PC-3 (cell line): ENCODE data around the gene TMEM14C.

Experiments used
- EZH2phosphoT487 ChIP-seq: fragments of 300-600 bp; sonication (generic); IDR thresholded peaks from 2 replicates; pipeline ENCODE4 v1.6.1; 2018; ENCODE audit warnings: mild to moderate bottlenecking, antibody characterized with exemption, low read length, borderline replicate concordance
- TF ChIP-seq, protein P1 (sequence below): fragments of 300-600 bp; sonication (generic); conservative IDR thresholded peaks from 2 replicates; pipeline ENCODE4 v1.5.1; 2017; ENCODE audit warnings: antibody characterized with exemption, low read depth, mild to moderate bottlenecking, low read length

DNA sequence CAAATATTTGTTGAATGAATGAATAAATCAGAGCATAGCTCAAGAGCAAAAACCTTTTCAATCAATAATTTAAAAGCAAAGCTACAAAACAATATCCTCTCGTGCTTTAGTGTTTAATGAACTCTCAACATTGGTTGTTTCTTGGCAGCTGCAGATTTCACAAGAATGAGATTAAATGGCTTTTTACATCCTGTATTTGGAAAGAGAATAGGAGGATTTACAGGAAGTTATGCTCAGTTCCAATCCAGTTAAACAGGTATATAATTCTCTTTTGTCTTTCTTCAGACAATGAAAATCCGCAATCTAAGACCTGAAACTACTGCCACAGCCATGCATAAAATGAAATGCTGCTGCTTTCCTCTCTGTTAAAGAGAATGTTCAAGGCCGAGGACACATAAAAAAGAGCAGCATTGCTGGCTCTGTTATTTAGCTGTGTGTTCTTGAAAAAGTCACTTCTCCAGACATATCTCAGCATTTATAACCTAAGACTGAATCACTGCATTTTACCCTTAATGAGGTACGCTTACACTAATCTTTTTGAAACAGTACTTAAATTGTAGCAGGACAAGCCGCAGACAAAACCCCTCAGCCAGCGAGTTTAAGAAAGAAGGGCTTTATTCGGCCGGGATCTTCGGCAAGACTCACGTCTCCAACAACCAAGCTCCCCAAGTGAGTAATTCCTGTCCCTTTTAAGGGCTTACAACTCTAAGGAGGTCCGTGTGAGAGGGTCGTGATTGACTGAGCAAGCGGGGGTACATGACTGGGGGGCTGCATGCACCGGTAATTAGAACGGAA is 32.0 kb upstream of the TMEM14C start:
- no peak for TF ChIP-seq EZH2phosphoT487
- TF ChIP-seq, protein P1, sequence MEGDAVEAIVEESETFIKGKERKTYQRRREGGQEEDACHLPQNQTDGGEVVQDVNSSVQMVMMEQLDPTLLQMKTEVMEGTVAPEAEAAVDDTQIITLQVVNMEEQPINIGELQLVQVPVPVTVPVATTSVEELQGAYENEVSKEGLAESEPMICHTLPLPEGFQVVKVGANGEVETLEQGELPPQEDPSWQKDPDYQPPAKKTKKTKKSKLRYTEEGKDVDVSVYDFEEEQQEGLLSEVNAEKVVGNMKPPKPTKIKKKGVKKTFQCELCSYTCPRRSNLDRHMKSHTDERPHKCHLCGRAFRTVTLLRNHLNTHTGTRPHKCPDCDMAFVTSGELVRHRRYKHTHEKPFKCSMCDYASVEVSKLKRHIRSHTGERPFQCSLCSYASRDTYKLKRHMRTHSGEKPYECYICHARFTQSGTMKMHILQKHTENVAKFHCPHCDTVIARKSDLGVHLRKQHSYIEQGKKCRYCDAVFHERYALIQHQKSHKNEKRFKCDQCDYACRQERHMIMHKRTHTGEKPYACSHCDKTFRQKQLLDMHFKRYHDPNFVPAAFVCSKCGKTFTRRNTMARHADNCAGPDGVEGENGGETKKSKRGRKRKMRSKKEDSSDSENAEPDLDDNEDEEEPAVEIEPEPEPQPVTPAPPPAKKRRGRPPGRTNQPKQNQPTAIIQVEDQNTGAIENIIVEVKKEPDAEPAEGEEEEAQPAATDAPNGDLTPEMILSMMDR, result no peak
